Effector CD8-positive, alpha-beta T cell (primary cell): ENCODE results near the gene PDE6D.
A peak's percentile ranks its signal among the peaks of the same experiment; 100 is the strongest.
"Not testable (repeated sequence)": the region's sequence is repeated elsewhere in the genome, so short reads cannot be mapped to it uniquely, and the experiment has no call there.

ENCODE experiments used
- DNase-seq: peaks from one replicate; lab custom pipeline; 2025; lab: John Stamatoyannopoulos, UW

PDE6D gene

DNA sequence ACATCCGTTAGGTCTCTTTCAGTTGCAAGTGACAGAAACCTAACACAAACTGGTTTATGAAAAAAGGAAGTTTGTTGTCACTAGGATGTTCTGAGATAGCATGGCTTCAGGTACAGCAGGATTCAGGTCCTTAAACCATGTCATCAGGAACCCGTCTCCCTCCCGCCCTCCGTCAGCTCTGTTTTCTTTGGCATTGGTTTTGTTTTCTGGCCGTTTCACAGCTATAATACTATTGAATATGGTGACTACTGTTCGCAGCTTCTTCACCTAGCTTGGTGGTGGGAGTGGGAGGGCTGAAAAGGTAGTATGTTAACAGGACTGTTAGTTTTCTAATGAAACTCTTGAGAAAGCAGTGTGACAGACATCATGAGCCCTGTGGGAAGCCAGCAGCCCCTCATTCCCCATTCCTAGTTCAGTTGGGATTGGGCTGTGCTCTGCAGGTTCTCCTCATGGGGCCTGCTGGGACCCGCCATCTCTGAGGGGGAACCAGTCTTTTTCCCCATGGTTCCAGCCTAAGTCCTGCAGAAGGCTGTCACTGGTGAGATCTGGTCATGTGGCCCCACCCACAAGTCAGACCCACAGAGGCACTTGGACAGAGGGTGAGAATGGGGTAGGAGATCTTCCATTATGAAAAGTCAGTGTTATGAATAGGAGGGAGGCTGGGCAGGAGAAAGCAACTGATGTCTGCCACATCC lies 60.6 kb downstream of the PDE6D start:
- no peak for DNase-seq

GRCh38 chr2:231718799-231719198 lies 62.3 kb downstream of the PDE6D start:
- DNase-seq: no peak

GRCh38 chr2:231717281-231718171 lies 63.6 kb downstream of the PDE6D start:
- no peak for DNase-seq

DNA sequence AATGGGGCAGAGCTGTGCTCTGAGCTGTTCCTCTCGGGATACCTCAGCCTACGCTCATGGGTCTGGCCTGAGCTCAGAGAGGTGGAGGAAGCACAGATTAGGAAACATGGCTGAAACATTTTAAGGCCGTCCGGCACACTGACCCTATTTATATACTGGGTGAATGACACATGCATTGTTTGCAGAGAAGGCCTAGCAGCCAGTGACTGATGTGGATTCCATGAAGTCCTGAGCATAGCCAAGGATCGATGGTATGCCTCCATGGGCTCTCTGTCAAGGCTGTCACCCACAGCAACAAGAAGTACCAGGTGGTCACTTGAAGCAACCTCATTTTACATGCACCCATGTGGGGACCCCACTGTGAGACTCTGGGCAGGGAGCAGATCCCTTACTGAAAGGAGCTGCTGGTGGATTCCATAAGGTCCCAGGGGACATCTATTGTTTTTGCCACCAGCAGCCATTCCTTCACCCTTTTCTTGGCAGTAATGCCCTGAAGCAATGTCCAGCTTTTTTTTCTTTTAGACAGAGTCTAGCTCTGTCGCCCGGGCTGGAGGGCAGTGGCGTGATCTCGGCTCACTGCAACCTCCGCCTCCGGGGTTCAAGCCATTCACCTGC lies 64.3 kb downstream of the PDE6D start:
- no peak for DNase-seq

DNA sequence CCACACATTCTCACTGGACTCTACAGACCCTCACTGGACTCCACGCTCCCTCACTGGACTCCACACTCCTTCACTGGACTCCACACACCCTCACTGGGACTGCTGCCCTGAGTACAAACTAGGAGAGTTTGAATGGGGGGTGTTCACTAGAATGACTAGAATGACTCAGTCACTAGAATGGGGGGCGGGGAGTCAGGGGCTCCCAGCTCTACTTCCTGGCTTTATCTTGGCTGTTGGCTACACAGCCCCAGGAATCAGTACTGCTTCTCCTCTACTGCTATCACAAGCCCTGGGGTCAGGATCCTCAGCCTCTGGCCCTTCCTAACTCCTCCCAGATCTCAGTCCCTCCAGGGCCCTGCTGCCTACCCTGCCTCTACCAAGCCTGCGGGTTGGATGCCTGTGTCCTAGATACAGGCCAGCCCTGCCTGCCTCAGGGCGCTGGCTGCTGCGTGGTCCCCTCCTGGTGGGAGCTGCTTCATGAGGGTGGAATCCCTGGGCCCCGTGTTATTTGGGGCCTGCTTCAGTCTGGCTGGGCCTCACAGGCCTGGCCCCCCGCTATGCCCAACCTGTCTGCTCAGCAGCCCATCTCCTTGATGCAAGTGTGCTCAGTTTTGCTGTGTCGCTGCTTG lies 65.0 kb downstream of the PDE6D start:
- no peak for DNase-seq

DNA sequence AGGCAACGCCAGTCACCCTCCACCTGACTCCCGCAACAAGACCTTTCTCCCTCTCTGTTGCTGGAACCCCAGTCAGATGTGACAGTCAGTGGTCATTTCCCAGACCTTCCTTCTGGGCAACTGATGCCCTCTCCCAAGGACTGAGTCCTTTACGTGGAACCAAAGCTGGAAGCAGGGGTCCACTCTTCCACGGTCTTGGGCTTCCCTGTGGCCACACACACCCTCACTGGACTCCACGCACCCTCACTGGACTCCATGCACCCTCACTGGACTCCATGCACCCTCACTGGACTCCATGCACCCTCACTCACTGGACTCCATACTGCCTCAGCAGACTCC lies 65.6 kb downstream of the PDE6D start:
- no peak for DNase-seq

DNA sequence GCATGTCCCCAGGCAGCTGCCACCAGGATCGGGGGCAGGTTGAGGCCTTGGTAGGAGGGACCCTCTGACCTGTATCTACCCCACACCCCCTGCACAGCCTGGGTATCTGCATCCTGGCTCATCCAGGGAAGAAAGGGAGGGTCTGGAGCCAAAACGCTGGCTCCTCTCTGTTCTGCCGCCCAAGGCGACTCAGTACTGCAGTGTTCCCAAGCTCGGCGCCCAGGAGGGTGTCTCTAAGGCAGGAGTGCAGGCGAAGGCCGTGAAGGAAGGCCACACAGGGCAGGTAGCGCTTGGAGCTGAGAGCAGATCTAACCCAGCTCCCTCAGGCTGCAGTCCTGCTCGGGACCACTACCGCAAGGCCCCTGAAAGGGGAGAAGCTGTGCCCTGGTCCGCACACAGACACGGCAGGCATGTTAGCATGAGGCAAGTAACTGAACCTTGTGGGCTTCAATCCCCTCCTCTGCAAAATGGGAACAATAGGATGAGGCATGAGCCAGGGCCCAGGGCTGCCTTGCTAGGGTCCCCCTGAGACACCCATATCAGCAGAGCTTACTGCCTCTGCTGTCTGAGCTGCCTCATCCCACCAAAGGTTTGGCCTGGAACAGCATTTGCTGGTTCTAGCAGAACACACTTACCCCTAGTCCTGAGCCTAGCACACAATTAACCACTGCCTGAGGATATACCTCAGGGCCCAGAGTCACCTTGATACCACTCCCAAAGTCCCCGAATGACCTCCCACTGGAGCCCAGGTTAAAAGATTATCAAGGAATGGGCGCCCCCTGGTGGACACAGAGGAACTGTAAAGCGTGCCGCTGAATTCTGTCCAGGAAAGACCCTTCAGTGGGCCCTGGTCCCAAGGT lies 66.2 kb downstream of the PDE6D start:
- peak; percentile 80 for DNase-seq

- peak; percentile 87 for DNase-seq
Measured at GRCh38 chr2:231713730-231714638, 67.1 kb downstream of the PDE6D start.

DNA sequence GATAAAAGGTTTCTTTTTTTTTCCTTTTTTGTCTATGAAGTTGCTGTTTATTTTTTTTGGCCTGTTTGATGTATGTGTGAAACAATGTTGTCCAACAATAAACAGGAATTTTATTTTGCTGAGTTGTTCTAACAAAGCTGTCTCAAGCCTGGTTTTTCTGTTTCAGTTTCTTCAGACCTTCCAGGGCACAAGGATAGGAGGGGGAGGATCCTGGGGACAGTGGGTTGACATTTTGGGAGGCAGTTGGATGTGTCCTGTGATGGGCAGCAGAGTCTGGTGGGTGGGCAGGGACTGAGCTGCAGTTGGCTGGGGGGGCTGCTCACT lies 67.7 kb downstream of the PDE6D start:
- DNase-seq: not testable (repeated sequence)

- DNase-seq: peak; percentile 28
Measured at GRCh38 chr2:231712451-231713021, 68.5 kb downstream of the PDE6D start.

GRCh38 chr2:231711677-231712450 lies 69.2 kb downstream of the PDE6D start:
- peak; percentile 27 for DNase-seq

DNA sequence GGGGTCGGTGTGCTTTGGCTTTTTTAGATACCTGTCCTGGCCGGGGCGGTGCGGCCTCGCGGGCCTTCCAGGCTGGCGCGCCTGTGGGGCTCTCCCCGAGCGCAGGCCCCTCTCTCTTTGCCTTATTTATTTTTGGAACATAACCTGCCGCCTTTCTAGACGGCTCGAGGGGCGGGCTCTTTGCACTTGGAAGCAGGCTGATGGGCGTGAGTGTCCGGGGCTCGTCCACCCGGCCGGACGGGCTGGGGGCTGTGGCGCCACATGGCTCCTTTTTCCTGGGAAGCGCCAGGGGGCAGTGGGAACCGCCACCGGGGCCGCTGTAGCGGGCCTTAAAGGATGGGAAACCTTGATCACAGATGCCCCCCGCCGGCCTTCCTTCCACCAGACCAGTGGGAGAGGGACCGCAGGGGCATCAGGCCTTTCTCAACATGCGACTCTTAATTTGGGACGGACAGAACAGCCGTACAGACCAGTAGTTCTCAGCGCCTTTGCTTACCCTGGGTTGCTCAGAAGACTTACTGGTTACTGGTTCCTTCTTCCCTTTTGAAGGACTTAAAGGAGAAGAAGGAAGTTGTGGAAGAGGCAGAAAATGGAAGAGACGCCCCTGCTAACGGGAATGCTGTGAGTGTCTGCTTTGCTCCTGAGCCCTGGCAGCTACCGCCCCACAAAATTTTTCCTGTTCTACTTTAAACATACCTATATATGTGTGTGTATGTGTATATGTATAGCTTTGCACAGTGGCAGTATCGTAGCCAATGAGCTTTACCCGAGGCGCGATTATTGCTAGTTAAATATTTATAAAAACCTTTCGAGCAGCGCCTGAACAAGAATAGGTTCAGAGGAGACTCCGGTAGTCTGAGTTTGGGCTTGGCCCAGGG lies 70.0 kb downstream of the PDE6D start:
- no peak for DNase-seq

- peak; percentile 82 for DNase-seq
Measured at GRCh38 chr2:231709981-231710798, 70.9 kb downstream of the PDE6D start.

DNA sequence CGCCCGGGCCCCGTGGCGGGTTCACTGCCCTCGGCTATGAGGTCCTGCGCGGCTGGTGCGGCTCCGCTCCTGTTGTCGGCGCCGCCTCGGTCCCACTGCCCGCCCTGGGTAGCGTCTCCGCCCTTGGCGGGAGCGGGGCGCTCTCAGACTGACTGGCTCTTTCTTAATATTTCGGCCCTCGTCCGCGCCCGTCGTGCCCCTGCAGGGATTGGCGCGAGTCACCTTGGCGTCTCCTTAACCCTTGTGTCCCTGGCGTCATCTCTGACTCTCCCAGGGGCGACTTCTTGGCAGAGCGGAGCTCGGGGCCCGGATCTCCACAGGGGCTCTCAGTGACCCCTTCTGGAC lies 71.5 kb downstream of the PDE6D start:
- peak; percentile 55 for DNase-seq

DNA sequence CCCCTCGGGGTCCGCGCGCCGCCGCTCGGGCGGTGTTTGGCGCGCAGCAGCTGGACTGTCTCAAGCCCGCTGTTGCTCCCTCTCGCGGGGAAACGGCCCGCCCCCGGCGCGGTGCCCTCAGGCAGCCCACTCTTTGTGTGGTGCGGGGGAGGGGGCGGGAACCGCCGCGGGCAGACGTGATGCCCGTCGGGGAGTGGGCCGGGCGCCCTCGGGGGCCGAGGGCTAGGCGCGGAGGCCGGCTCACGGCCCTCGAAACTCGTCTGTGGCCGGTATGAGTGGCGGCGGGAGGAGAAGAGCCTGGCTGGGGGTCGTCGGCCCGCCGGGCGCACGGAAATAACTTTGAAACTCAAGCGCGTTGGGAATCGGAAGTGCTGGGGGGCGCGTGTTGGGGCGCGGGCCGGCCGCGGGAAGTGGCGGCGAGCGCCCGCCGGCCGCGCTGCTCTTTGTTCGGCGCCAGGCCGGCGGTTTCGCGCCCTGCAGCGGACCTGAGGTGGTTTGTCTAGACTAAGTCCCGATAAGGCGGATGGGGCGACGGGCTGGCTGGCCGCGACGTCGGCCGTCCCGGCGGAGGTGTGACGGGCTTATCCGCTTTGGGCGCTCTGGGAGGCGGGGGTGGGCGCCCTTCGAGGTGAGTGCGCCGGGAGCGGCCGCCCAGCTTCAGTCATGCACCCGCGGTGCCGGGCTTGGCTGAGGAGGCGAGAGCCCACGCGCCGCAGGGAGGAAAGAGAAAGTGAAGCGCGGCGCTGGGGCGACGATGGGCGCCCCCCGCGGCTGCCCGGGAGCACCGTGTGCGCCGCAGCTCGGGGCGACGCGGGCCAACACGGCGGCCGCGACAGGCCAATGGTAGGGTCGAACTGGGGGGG lies 72.1 kb downstream of the PDE6D start:
- peak; percentile 55 for DNase-seq

GRCh38 chr2:231707927-231708772 lies 72.9 kb downstream of the PDE6D start, which contains the start of gene PTMA:
PTMA (plus strand) TSS chr2:231708525; CDS start chr2:231708707, 182 bp downstream.
- peak; percentile 99 for DNase-seq
